Thymus (tissue), 11 donors: Measurements from ENCODE around the gene CABLES2. TPM values are rescaled to one million over a fixed set of nuclear protein-coding genes. Genes with fewer than 3 reads are reported as not detected.
A peak's percentile ranks its signal among the peaks of the same experiment; 100 is the strongest.

Experiments used
- DNase-seq, 9 donors: peaks; one replicate each; pipeline ENCODE4 v3.0.0-alpha.2; 2013; ENCODE audit warnings: low spot score in 9 of 9, low read depth in 6 of 9, missing footprints in 1 of 9
- H3K27ac ChIP-seq, 2 donors: one replicate each; pipeline ENCODE4 v1.5.1; 2013; ENCODE audit warnings: control low read depth in 1 of 2, low read depth in 1 of 2, low read length in 1 of 2, mild to moderate bottlenecking in 1 of 2, moderate library complexity in 1 of 2
- H3K27me3 ChIP-seq, 2 donors: one replicate each; pipeline ENCODE4 v1.5.1; 2013; ENCODE audit warnings: low read length in 1 of 2; ENCODE audit not compliant: control insufficient read depth in 2 of 2, insufficient read depth in 1 of 2
- H3K36me3 ChIP-seq, 2 donors: one replicate each; pipeline ENCODE4 v1.5.1; 2013; ENCODE audit warnings: low read length in 1 of 2, mild to moderate bottlenecking in 1 of 2, moderate library complexity in 1 of 2; ENCODE audit not compliant: control insufficient read depth in 2 of 2, insufficient read depth in 2 of 2
- H3K4me1 ChIP-seq, 2 donors: one replicate each; pipeline ENCODE4 v1.5.1; 2013; ENCODE audit warnings: low read length in 2 of 2; ENCODE audit not compliant: control insufficient read depth in 2 of 2, insufficient read depth in 2 of 2
- H3K4me3 ChIP-seq, 2 donors: one replicate each; pipeline ENCODE4 v1.5.1; 2013; ENCODE audit warnings: low read length in 2 of 2, control low read depth in 1 of 2, mild to moderate bottlenecking in 1 of 2
- H3K9me3 ChIP-seq, 2 donors: one replicate each; pipeline ENCODE4 v1.5.1; 2013; ENCODE audit warnings: low read length in 1 of 2, mild to moderate bottlenecking in 1 of 2; ENCODE audit not compliant: control insufficient read depth in 2 of 2, insufficient read depth in 1 of 2
- WGBS: extraction: QIAGEN DNeasy Blood & Tissue Kit; methylation state at CpG from one replicate; pipeline ENCODE4 v1.1.7; 2013; 5-methylcytosine and 5-hydroxymethylcytosine counted together
- polyA plus RNA-seq: library from polyadenylated mRNA; stranded (reverse); fragments of 200-250 nt; gene quantifications from one replicate; pipeline ENCODE4 v1.2.3, GENCODE V29; 2013
- total RNA-seq: library from RNA; stranded (reverse); fragments of 120-200 nt; gene quantifications from one replicate; pipeline ENCODE4 v1.2.4, GENCODE V29; 2013
- donor health status: healthy.

The CABLES2 gene
- total and polyA plus RNA-seq, 2 donors: 2.0 to 3.5 TPM

- Histone ChIP-seq H3K4me3 (no peak overlapping the region), H3K27ac (no peak overlapping the region), H3K9me3 (peaks cover 0 to 13% of the 10 kb centered on the region in 2 donors), H3K36me3 (no peaks in the 10 kb centered on the region), H3K27me3 (peaks cover 44 to 52% of the 10 kb centered on the region in 2 donors), H3K4me1 (peaks cover 0 to 9% of the 10 kb centered on the region in 2 donors)
- DNase-seq: no peak
- WGBS: 79% methylated on average over 18 of the region's 18 CpGs
Measured at GRCh38 chr20:62370807-62371587, 36.1 kb downstream of the CABLES2 start.

GRCh38 chr20:62370115-62370806 lies 36.8 kb downstream of the CABLES2 start:
- no peak for DNase-seq
- Histone ChIP-seq H3K36me3 (no peaks in the 10 kb centered on the region), H3K27ac (no peak overlapping the region), H3K4me3 (no peak overlapping the region), H3K9me3 (peaks cover 0 to 13% of the 10 kb centered on the region in 2 donors), H3K4me1 (peaks cover 0 to 6% of the 10 kb centered on the region in 2 donors), H3K27me3 (peaks cover 51 to 59% of the 10 kb centered on the region in 2 donors)
- 81% methylated on average over 19 of the region's 19 CpGs for WGBS

GRCh38 chr20:62369815-62370114 lies 37.3 kb downstream of the CABLES2 start:
- Histone ChIP-seq H3K36me3 (no peaks in the 10 kb centered on the region), H3K9me3 (peaks cover 0 to 12% of the 10 kb centered on the region in 2 donors), H3K27ac (no peak overlapping the region), H3K27me3 (peaks cover 55 to 64% of the 10 kb centered on the region in 2 donors), H3K4me3 (no peak overlapping the region), H3K4me1 (peaks cover 0 to 6% of the 10 kb centered on the region in 2 donors)
- 83% methylated on average over 4 of the region's 4 CpGs for WGBS
- no peak for DNase-seq

GRCh38 chr20:62368976-62369814 lies 37.9 kb downstream of the CABLES2 start:
- Histone ChIP-seq H3K4me1 (peaks cover 0 to 6% of the 10 kb centered on the region in 2 donors), H3K27me3 (peaks cover 55 to 70% of the 10 kb centered on the region in 2 donors), H3K9me3 (peaks cover 0 to 6% of the 10 kb centered on the region in 2 donors), H3K27ac (peak overlapping the region in 1 of 2 donors; percentile 31), H3K4me3 (no peak overlapping the region), H3K36me3 (no peaks in the 10 kb centered on the region)
- DNase-seq: no peak
- WGBS: 30% methylated on average over 28 of the region's 28 CpGs

- WGBS: 9% methylated on average over 15 of the region's 15 CpGs
- peaks cover 55 to 73% of the 10 kb centered on the region in 2 donors for H3K27me3 ChIP-seq
- H3K9me3 ChIP-seq: no peaks in the 10 kb centered on the region
- H3K4me1 ChIP-seq: peaks cover 0 to 6% of the 10 kb centered on the region in 2 donors
- no peaks in the 10 kb centered on the region for H3K36me3 ChIP-seq
- no peak for DNase-seq
- H3K4me3 ChIP-seq: no peak overlapping the region
- peak overlapping the region in 1 of 2 donors; percentile 31 for H3K27ac ChIP-seq
Measured at GRCh38 chr20:62368392-62368975, 38.6 kb downstream of the CABLES2 start.

- no peaks in the 10 kb centered on the region for H3K36me3 ChIP-seq
- 5% methylated on average over 37 of the region's 37 CpGs for WGBS
- H3K9me3 ChIP-seq: no peaks in the 10 kb centered on the region
- DNase-seq: no peak
- peak overlapping the region in 1 of 2 donors; percentile 44 for H3K4me3 ChIP-seq
- H3K27me3 ChIP-seq: peaks cover 55 to 73% of the 10 kb centered on the region in 2 donors
- no peak overlapping the region for H3K27ac ChIP-seq
- H3K4me1 ChIP-seq: peaks cover 0 to 9% of the 10 kb centered on the region in 2 donors
Measured at GRCh38 chr20:62367633-62368391, 39.3 kb downstream of the CABLES2 start.

GRCh38 chr20:62367136-62367632 lies 39.9 kb downstream of the CABLES2 start, which contains the start of gene LAMA5:
Gene LAMA5, minus strand, starts transcription at chr20:62367312. Its CDS starts 67 bp downstream, at chr20:62367245.
- Histone ChIP-seq H3K36me3 (no peaks in the 10 kb centered on the region), H3K27ac (peak within 1 kb of the TSS in 1 of 2 donors; percentile 66), H3K9me3 (no peaks in the 10 kb centered on the region), H3K4me1 (peaks cover 0 to 10% of the 10 kb centered on the region in 2 donors), H3K27me3 (peaks cover 55 to 73% of the 10 kb centered on the region in 2 donors), H3K4me3 (peak within 1 kb of the TSS; percentile 27 to 44)
- DNase-seq: no peak
- WGBS: under 1% methylated on average over 68 of the region's 70 CpGs
